ENCODE data around the gene RFX6.
"Not testable (repeated sequence)": the region's sequence is repeated elsewhere in the genome, so short reads cannot be mapped to it uniquely, and the experiment has no call there.

Gene RFX6

GRCh38 chr6:116876635-116877611, at the start of gene RFX6:
RFX6 (plus strand) TSS chr6:116877242; CDS start chr6:116877276, 34 bp downstream.
- no peak for DNase-seq

- DNase-seq, result no peak
These were observed 49.3 kb upstream of the RFX6 start for GRCh38 chr6:116827561-116828240.

- no peak for DNase-seq
These were observed 48.1 kb upstream of the RFX6 start, which contains the start of gene GPRC6A for GRCh38 chr6:116828983-116829382. GPRC6A (minus strand) TSS chr6:116829083; CDS start chr6:116829013, 70 bp downstream.

- not testable (repeated sequence) for DNase-seq
These were observed 42.5 kb upstream of the RFX6 start for GRCh38 chr6:116834526-116834925.

- no peak for DNase-seq
These were observed 40.3 kb upstream of the RFX6 start for GRCh38 chr6:116836606-116837342.

GRCh38 chr6:116840091-116840490, 37.0 kb upstream of the RFX6 start:
- DNase-seq, result no peak

GRCh38 chr6:116842459-116842858, 34.6 kb upstream of the RFX6 start:
- no peak for DNase-seq

GRCh38 chr6:116847227-116847626, 29.8 kb upstream of the RFX6 start:
- DNase-seq, result no peak

GRCh38 chr6:116858060-116858459, 19.0 kb upstream of the RFX6 start:
- DNase-seq, result no peak

- no peak for DNase-seq
These were observed 17.8 kb upstream of the RFX6 start for GRCh38 chr6:116859264-116859663.

GRCh38 chr6:116866281-116866871, 10.7 kb upstream of the RFX6 start:
- DNase-seq, result no peak

GRCh38 chr6:116872771-116873170, 4.3 kb upstream of the RFX6 start:
- no peak for DNase-seq

- no peak for DNase-seq
These were observed 935 bp upstream of the RFX6 start for GRCh38 chr6:116876107-116876506.

- DNase-seq, result no peak
These were observed 701 bp downstream of the RFX6 start for GRCh38 chr6:116877743-116878142.

GRCh38 chr6:116881236-116881635, 4.2 kb downstream of the RFX6 start:
- no peak for DNase-seq

GRCh38 chr6:116883005-116883404, 6.0 kb downstream of the RFX6 start:
- no peak for DNase-seq

- DNase-seq, result no peak
These were observed 7.5 kb downstream of the RFX6 start for GRCh38 chr6:116884530-116884929.

GRCh38 chr6:116887168-116887567, 10.1 kb downstream of the RFX6 start:
- DNase-seq, result no peak

GRCh38 chr6:116887894-116888293, 10.9 kb downstream of the RFX6 start:
- no peak for DNase-seq

- DNase-seq, result no peak
These were observed 11.8 kb downstream of the RFX6 start for GRCh38 chr6:116888732-116889360.

- DNase-seq, result no peak
These were observed 17.6 kb downstream of the RFX6 start for GRCh38 chr6:116894669-116895068.

- DNase-seq, result no peak
These were observed 18.9 kb downstream of the RFX6 start for GRCh38 chr6:116895935-116896334.
